ENCODE measurements around the gene TMEM106A. TPM values are rescaled to one million over a fixed set of nuclear protein-coding genes. Genes with fewer than 3 reads are reported as not detected.

TMEM106A gene
- polyA plus RNA-seq, 12 donors = 5.9 to 17.5 (median 8.5) TPM; not detected in 1

Other genes starting within 250 kb of the TMEM106A start
- 10 to 100 TPM in 11 of 12 donors, not detected in 1; 42.1 to 75.5 (median 48.0) TPM for gene AARSD1, start 247.4 kb upstream of the TMEM106A start, polyA plus RNA-seq (ENCODE audit: insufficient read length in 12 of 12)
- 10 to 100 TPM in 11 of 12 donors, not detected in 1; 17.2 to 89.5 (median 67.5) TPM for gene PTGES3L, start 231.8 kb upstream of the TMEM106A start, polyA plus RNA-seq (ENCODE audit: insufficient read length in 12 of 12)
- 100 to 1,000 TPM in 1 of 12 donors, 10 to 100 TPM in 1, 1 to 10 TPM in 10; 7.0 to 111 (median 7.5) TPM for gene RUNDC1, start 231.3 kb upstream of the TMEM106A start, polyA plus RNA-seq (ENCODE audit: insufficient read length in 12 of 12)
- 1,000 to 10,000 TPM in 11 of 12 donors, not detected in 1; 1,439 to 2,418 (median 2,314) TPM for gene RPL27, start 213.5 kb upstream of the TMEM106A start, polyA plus RNA-seq (ENCODE audit: insufficient read length in 12 of 12)
- gene IFI35, start 205.1 kb upstream of the TMEM106A start, polyA plus RNA-seq (ENCODE audit: insufficient read length in 12 of 12) = 10 to 100 TPM in 1 of 12 donors, 1 to 10 TPM in 10, not detected in 1; 3.0 to 15.5 (median 4.6) TPM
- gene VAT1, start 189.5 kb upstream of the TMEM106A start, polyA plus RNA-seq (ENCODE audit: insufficient read length in 12 of 12) = 100 to 1,000 TPM in 1 of 12 donors, 10 to 100 TPM in 10, not detected in 1; 54.1 to 123 (median 65.8) TPM
- gene RND2, start 186.6 kb upstream of the TMEM106A start, polyA plus RNA-seq (ENCODE audit: insufficient read length in 12 of 12) = 1 to 10 TPM in 3 of 12 donors, under 1 TPM in 7, not detected in 2; 0.29 to 1.5 (median 0.78) TPM
- gene BRCA1, start 86.5 kb upstream of the TMEM106A start, polyA plus RNA-seq (ENCODE audit: insufficient read length in 12 of 12) = 10 to 100 TPM in 7 of 12 donors, 1 to 10 TPM in 4, not detected in 1; 6.5 to 23.9 (median 11.6) TPM
- 10 to 100 TPM in 11 of 12 donors, not detected in 1; 55.6 to 88.0 (median 68.2) TPM for gene NBR1, start 40.7 kb upstream of the TMEM106A start, polyA plus RNA-seq (ENCODE audit: insufficient read length in 12 of 12)
- 10 to 100 TPM in 4 of 12 donors, 1 to 10 TPM in 6, not detected in 2; 3.3 to 18.3 (median 7.2) TPM for gene CCDC200, start 16.7 kb downstream of the TMEM106A start, polyA plus RNA-seq (ENCODE audit: insufficient read length in 12 of 12)
- 1 to 10 TPM in 4 of 12 donors, not detected in 8; 1.3 to 2.6 (median 1.8) TPM for gene RNU2-1, start 22.1 kb downstream of the TMEM106A start, polyA plus RNA-seq (ENCODE audit: insufficient read length in 12 of 12)
- 10 to 100 TPM in 5 of 12 donors, 1 to 10 TPM in 6, not detected in 1; 7.2 to 15.9 (median 7.9) TPM for gene ARL4D, start 187.1 kb downstream of the TMEM106A start, polyA plus RNA-seq (ENCODE audit: insufficient read length in 12 of 12)